ENCODE data around the gene KSR2. TPM values are rescaled to one million over a fixed set of nuclear protein-coding genes. Genes with fewer than 3 reads are reported as not detected.

Gene KSR2
- total RNA-seq, 2 donors from 2014 or later: 0.07 to 0.08 TPM

DNA sequence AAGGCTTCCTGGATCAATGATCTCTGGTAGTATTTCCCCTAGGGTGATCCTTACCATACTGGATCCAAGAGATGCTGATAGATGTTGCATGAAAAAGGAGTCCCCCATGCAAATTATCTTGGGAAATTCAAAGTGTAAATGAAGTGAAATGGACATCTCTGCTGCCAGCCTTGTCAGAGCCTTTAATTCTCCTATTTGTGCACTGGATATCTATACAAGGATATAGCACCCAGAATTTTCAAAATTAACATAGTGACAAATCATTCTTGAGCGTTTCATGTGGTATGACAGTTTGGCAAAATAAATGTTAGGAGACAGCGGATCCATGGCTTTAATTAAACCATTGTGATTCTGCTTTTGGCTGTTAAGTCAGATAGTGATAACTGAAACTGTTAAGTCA is 260.9 kb downstream of the KSR2 start:
- Histone ChIP-seq H3K4me1 (no peaks in the 10 kb centered on the region), H3K27me3 (no peaks in the 10 kb centered on the region), H3K4me3 (no peak overlapping the region), H3K27ac (no peak overlapping the region), H3K9me3 (no peaks in the 10 kb centered on the region), H3K36me3 (no peaks in the 10 kb centered on the region)
- DNase-seq (ENCODE audit: low spot score): no peak
- TF ChIP-seq, protein P1, sequence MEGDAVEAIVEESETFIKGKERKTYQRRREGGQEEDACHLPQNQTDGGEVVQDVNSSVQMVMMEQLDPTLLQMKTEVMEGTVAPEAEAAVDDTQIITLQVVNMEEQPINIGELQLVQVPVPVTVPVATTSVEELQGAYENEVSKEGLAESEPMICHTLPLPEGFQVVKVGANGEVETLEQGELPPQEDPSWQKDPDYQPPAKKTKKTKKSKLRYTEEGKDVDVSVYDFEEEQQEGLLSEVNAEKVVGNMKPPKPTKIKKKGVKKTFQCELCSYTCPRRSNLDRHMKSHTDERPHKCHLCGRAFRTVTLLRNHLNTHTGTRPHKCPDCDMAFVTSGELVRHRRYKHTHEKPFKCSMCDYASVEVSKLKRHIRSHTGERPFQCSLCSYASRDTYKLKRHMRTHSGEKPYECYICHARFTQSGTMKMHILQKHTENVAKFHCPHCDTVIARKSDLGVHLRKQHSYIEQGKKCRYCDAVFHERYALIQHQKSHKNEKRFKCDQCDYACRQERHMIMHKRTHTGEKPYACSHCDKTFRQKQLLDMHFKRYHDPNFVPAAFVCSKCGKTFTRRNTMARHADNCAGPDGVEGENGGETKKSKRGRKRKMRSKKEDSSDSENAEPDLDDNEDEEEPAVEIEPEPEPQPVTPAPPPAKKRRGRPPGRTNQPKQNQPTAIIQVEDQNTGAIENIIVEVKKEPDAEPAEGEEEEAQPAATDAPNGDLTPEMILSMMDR (IDR thresholded peaks at IDR 0.05): no peak

DNA sequence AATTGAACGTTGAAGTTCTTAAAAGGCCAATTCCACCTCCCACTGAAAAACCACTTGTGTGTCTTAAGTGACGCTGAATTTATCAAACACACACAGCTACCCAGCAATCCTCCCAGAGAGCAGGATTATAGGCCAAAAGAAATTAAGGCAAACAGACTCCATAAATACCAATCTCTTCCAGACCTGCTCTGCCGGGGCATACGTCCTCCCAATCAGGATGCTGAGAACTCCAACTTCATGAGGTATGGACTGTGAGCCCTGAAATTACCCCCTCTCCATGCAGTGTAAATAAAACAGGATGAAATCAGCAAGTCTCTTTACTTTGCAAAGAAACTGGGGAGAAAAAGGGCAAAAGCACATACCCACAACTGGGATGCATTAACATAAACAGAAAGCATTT is 265.2 kb downstream of the KSR2 start:
- H3K4me1 ChIP-seq: no peaks in the 10 kb centered on the region
- no peak overlapping the region for H3K4me3 ChIP-seq
- TF ChIP-seq, protein P1 (IDR thresholded peaks at IDR 0.05): no peak
- no peaks in the 10 kb centered on the region for H3K36me3 ChIP-seq
- H3K27ac ChIP-seq: no peak overlapping the region
- H3K27me3 ChIP-seq: no peaks in the 10 kb centered on the region
- H3K9me3 ChIP-seq: no peaks in the 10 kb centered on the region
- no peak for DNase-seq (ENCODE audit: low spot score)

DNA sequence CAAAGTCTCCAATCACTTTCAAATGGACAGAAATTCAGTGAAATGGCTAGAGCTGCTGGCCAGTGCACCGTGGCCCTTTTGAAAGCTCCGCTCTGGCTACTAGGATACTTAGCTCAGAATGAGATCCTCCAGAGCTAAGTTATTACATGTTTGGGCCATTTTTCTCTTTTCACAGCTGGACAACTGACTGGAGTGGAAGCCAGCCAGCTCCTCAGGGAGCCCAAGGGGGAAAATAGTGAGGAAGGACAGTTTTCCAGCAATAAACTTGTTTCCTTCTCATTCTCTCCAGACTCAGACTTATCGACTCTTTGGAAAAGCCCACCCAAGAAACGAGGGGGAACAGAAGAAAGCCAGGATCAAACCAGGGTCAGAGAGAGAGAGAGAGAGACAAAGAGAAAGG is 266.0 kb downstream of the KSR2 start:
- DNase-seq (ENCODE audit: low spot score): no peak
- Histone ChIP-seq H3K27me3 (no peaks in the 10 kb centered on the region), H3K9me3 (no peaks in the 10 kb centered on the region), H3K4me3 (no peak overlapping the region), H3K27ac (no peak overlapping the region), H3K4me1 (no peaks in the 10 kb centered on the region), H3K36me3 (no peaks in the 10 kb centered on the region)
- TF ChIP-seq, protein P1 (IDR thresholded peaks at IDR 0.05): no peak

DNA sequence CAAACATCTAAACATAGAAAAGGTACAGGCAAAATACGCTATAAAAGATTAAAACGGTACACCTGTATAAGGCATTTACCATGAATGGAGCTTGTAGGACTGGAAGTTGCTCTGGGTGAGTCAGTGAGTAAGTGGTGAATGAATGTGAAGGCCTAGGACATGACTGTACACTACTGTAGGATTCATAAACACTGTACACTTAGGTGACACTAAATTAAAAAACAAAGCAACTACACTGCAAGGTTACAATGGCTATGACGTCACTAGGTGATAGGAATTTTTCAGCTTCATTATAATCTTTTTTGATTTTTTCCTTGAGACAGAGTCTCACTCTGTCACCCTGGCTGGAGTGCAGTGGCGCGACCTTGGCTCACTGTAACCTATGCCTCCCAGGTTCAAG is 269.2 kb downstream of the KSR2 start:
- H3K4me3 ChIP-seq: no peak overlapping the region
- no peaks in the 10 kb centered on the region for H3K9me3 ChIP-seq
- H3K36me3 ChIP-seq: no peaks in the 10 kb centered on the region
- no peaks in the 10 kb centered on the region for H3K4me1 ChIP-seq
- no peaks in the 10 kb centered on the region for H3K27me3 ChIP-seq
- TF ChIP-seq, protein P1 (IDR thresholded peaks at IDR 0.05): no peak
- no peak overlapping the region for H3K27ac ChIP-seq
- DNase-seq (ENCODE audit: low spot score): no peak

DNA sequence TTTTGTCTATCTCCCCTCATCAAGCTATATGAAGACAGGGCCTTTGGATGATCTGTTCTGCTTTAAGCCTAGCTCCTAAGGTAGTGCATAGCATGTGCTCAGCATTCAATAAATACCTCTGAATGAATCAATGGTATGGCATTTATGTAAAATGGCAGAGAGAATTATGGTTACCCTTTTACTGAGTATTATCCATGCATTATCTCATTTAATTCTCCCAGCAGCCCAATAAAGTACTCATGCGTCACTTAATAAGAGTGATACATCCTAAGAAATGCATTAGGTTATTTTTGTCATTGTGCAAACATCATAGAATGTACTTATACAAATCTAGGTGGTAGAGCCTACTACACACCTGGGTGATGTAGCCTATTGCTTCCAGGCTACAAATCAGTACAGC is 269.7 kb downstream of the KSR2 start:
- Histone ChIP-seq H3K9me3 (no peaks in the 10 kb centered on the region), H3K36me3 (no peaks in the 10 kb centered on the region), H3K27me3 (no peaks in the 10 kb centered on the region), H3K4me1 (no peaks in the 10 kb centered on the region), H3K27ac (no peak overlapping the region), H3K4me3 (no peak overlapping the region)
- DNase-seq (ENCODE audit: low spot score): no peak
- TF ChIP-seq, protein P1 (IDR thresholded peaks at IDR 0.05): no peak

DNA sequence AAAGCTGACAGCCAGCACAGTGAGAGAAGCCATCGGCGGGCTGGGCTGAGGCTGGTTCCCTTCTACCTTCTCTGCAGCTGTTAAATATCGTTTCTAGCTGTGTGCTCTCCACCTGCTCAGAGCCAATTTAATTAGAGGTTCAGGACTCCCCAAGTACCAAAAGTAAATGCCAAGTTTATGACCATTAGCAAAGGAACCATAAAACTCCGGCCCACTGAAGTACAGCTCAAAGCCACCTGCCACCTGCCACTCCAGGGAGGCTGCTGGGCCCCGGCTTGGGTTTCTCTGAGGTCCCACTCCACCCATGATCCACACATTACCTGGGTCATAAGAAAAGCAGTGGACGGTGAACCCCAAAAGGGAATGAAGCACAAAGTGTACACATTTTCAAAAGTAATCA is 272.8 kb downstream of the KSR2 start:
- H3K36me3 ChIP-seq: no peaks in the 10 kb centered on the region
- H3K27me3 ChIP-seq: no peaks in the 10 kb centered on the region
- H3K27ac ChIP-seq: no peak overlapping the region
- no peaks in the 10 kb centered on the region for H3K4me1 ChIP-seq
- DNase-seq (ENCODE audit: low spot score): no peak
- TF ChIP-seq, protein P1 (IDR thresholded peaks at IDR 0.05): no peak
- H3K9me3 ChIP-seq: peaks cover 0 to 5% of the 10 kb centered on the region in 2 donors
- no peak overlapping the region for H3K4me3 ChIP-seq

All from right atrium auricular region (tissue), 2 donors.